Stimulated activated effector memory CD8-positive, alpha-beta T cell treated with anti-CD3 and anti-CD28 coated beads, Interleukin-12 subunit alpha, Interleukin-12 subunit beta, amount 100 ng/mL, for 72 hours (primary cell): Measurements from ENCODE around the gene BBS7.
A peak's percentile ranks its signal among the peaks of the same experiment; 100 is the strongest.

Source experiments
- ATAC-seq: fragments of 150-1000 bp; cut with Tn5 transposase; 2 replicates; pipeline ENCODE4 v1.10.0; 2021
- DNase-seq, 2 donors: peaks; one replicate each; pipeline ENCODE4 v3.0.0; 2021 to 2022; ENCODE audit warnings: low spot score in 2 of 2
- H3K27ac Mint-ChIP-seq: one replicate; pipeline ENCODE4 v1.8.0; 2022; ENCODE audit warnings: mild to moderate bottlenecking, mixed read lengths
- H3K36me3 Mint-ChIP-seq: one replicate; pipeline ENCODE4 v1.8.0; 2022; ENCODE audit warnings: mild to moderate bottlenecking, mixed read lengths
- H3K4me1 Mint-ChIP-seq: one replicate; pipeline ENCODE4 v1.8.0; 2022; ENCODE audit warnings: mixed read lengths
- H3K4me3 Mint-ChIP-seq: one replicate; pipeline ENCODE4 v1.8.0; 2022; ENCODE audit warnings: mild to moderate bottlenecking, mixed read lengths
- H3K9me3 Mint-ChIP-seq: one replicate; pipeline ENCODE4 v1.8.0; 2022; ENCODE audit warnings: mixed read lengths

BBS7 gene

DNA sequence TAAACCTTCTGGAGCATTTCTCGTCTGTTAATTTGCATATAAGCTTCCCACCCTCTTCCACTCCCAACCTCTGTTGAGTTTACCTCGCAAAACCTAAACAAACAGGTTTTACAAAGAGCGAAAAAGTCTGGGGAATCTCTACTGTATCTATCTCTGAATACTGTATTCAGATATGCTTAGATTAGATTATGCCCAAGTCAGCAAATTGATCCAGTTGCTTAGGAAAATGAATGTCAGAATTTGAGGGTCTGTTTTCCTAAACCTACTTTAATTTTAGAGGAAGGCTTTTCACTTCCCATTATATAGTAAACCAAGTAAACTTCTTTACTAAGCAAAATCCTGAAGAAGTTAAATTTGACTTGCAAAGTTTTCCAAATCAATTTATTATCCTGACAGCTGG, 53.3 kb downstream of the BBS7 start:
- ATAC-seq (no peak), DNase-seq (no peak)
- Mint-ChIP-seq H3K9me3 (no peaks in the 10 kb centered on the region), H3K27ac (no peak overlapping the region), H3K36me3 (peaks cover 100% of the 10 kb centered on the region), H3K4me3 (no peak overlapping the region), H3K4me1 (peaks cover 6% of the 10 kb centered on the region)

DNA sequence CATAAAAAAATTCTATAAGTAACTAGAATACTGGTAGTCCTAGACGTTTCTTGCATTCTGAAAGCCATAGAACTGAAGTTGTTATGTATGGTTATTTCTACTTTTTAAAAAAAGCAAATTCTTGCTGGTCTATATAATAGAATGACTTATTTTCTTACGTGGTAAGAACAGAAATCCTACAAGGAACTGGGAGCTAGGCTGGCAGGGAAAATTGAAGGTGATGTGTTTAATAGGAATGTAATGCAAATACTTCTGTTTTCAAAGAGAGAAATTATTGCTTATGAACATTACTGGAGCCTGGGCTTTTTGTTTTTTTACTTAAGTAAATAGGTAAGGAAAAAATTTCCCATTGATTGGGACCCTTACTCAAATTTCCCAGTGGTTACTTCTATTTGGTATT, 55.5 kb downstream of the BBS7 start:
- DNase-seq (no peak), ATAC-seq (no peak)
- H3K4me1 Mint-ChIP-seq = peaks cover 6% of the 10 kb centered on the region
- H3K4me3 Mint-ChIP-seq = no peak overlapping the region
- peaks cover 100% of the 10 kb centered on the region for H3K36me3 Mint-ChIP-seq
- no peaks in the 10 kb centered on the region for H3K9me3 Mint-ChIP-seq
- no peak overlapping the region for H3K27ac Mint-ChIP-seq

DNA sequence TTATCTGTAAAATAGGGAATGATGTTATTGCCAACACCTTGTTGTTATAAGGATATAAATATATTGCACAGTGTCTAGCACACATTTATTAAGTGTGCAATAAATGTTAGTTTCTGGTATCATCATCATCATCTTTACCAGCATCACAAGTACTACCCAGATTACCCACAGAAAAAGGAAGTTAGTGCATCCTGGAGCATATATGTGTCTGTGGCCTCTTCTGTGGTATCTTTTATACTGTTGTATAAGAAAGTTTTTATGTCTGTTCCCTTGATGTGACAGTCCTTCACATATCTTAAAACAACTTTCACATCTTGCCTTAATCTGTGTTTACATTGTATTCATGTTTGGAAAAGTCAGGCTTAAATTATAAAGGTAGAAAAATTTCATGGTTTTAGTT, 59.2 kb downstream of the BBS7 start:
- no peak for DNase-seq
- Mint-ChIP-seq H3K36me3 (peaks cover 100% of the 10 kb centered on the region), H3K9me3 (no peaks in the 10 kb centered on the region), H3K4me1 (peaks cover 11% of the 10 kb centered on the region), H3K4me3 (no peak overlapping the region), H3K27ac (no peak overlapping the region)
- ATAC-seq = peak; percentile 34

DNA sequence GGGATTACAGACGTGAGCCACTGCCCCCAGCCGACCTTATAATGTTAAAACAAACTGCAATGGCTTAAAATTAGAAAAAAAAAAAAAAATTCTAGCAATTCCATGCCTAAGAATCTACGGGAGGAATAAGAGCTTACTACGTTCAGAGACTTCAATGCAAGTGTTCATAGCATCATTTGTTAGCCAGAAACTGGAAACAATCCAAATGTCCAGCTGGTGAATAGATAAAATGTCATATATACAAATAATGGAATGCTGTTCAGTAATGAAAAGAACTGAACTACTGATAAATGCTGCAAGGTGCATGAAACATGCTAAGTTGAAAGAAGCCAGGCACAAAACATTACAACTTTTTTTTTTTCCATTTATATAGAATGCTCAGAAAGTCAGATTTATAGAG, 63.9 kb downstream of the BBS7 start:
- Mint-ChIP-seq H3K36me3 (peaks cover 100% of the 10 kb centered on the region), H3K27ac (no peak overlapping the region), H3K4me1 (peaks cover 27% of the 10 kb centered on the region), H3K4me3 (no peak overlapping the region), H3K9me3 (no peaks in the 10 kb centered on the region)
- no peak for ATAC-seq
- no peak for DNase-seq

DNA sequence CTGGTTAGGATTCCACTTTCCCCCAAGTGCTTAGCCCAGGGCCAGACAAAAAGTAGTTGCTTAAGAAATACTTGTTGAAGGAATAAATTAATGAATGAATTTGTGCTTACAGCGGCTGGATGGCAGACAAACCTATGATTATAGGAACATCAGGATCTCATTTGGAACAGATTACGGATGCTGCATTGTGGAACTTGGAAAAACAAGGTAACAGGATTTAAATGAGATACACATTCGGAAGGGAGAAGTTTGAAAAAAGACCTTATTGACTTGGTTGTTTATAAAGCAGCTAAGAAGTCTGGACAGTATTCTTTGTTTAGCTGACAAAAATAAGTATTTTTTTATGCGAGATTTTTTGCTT, 68.6 kb downstream of the BBS7 start:
- peaks cover 35% of the 10 kb centered on the region for H3K4me1 Mint-ChIP-seq
- no peak for DNase-seq
- H3K36me3 Mint-ChIP-seq = peaks cover 59% of the 10 kb centered on the region
- H3K4me3 Mint-ChIP-seq = peak overlapping the region; percentile 81
- H3K27ac Mint-ChIP-seq = peak overlapping the region; percentile 93
- H3K9me3 Mint-ChIP-seq = no peaks in the 10 kb centered on the region
- no peak for ATAC-seq

DNA sequence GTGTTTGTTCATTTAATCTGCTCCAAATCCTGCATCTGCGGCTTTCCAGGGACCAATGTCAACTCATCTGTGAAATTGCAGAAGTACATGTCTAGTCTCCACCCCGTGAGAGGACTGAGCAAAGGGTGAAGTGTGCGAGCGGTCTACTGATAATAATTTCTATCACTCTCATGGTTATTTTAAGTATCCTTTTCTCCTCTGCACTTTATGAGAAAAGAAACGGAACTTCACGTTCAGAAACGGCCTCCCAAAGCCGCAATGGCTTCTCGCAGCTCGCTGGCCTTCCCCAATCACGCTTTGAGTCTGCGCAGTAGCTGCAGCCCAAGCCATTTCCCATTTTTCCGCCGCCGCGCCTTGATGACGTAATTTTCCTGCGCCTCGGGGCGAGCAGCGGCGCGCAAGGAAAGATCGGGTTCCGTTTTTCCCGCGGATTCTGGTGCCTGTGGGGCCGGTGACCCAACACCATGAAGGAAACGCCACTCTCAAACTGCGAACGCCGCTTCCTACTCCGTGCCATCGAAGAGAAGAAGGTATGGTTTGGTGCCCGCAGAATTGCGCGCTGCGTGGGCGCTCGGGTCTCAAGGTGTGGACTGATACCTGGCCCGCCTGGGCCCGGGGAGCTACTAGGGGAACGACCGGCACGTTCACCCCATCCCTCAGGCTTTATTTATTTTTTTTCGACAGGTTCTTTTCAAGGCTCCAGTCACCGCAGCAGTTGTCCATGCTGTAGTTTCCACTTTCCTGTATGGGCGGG, 69.1 kb downstream of the BBS7 start, which contains the start of gene EXOSC9:
TSS of gene EXOSC9 (plus strand) at position 363 of the 754 bp plus-strand sequence. CDS start at position 465, 102 bp downstream.
- peaks cover 37% of the 10 kb centered on the region for H3K4me1 Mint-ChIP-seq
- H3K27ac Mint-ChIP-seq = peak within 1 kb of the TSS; percentile 93
- no peaks in the 10 kb centered on the region for H3K9me3 Mint-ChIP-seq
- ATAC-seq (peak; percentile 85), DNase-seq (peak; percentile 96 to 100)
- peak within 1 kb of the TSS; percentile 81 for H3K4me3 Mint-ChIP-seq
- H3K36me3 Mint-ChIP-seq = peaks cover 53% of the 10 kb centered on the region

DNA sequence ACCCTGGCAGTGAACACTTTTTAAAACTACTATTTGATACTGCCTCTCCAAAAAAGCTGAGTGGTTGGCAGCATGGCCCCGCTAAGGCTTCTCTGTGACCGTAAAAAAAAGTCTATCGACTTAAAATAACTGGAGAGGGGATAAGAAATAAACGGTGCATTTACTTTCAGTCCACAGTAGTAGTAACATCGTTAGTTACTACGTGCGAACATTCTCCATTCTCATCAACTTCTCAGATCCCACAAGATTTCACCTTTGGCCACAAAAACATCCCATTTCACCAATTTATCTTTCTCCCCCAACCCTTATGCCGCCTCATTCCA, 69.7 kb downstream of the BBS7 start:
- peak overlapping the region; percentile 81 for H3K4me3 Mint-ChIP-seq

DNA sequence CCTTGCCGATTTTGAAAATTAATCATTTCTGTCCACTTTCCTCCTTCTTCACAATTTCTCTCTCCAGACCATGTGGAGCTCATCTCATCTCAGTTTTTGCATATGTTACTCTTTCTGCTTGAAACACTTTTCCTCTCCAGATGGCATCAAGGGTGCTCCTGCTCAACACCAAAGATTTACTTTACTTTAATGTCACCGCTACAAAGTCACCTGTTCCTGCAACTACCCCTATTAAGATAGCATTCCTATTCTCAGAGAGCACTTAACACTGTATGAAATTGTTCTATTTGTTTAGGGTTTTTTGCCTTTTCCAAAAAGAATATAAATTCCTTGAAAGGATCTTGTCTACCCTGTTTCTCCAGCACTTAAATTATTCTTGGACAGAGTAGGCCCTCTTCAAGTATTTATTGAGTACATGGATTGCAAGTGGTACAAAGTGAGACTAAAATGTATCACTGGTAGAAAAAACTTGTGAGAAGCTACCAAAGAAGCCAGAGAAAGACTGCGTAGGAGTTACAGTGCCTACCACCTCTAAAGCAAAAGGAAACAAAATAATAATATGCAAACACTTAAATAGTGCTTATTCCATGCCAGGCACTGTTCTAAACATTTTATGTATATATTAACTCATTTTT, 70.3 kb downstream of the BBS7 start:
- peaks cover 43% of the 10 kb centered on the region for H3K4me1 Mint-ChIP-seq
- H3K36me3 Mint-ChIP-seq = peaks cover 42% of the 10 kb centered on the region
- H3K27ac Mint-ChIP-seq = peak overlapping the region; percentile 93
- DNase-seq (no peak), ATAC-seq (no peak)
- peak overlapping the region; percentile 81 for H3K4me3 Mint-ChIP-seq
- no peaks in the 10 kb centered on the region for H3K9me3 Mint-ChIP-seq

More for the DNA sequence above, 69.7 kb downstream of the BBS7 start:
- peaks cover 48% of the 10 kb centered on the region for H3K36me3 Mint-ChIP-seq
- DNase-seq (no peak), ATAC-seq (peak; percentile 47)
- H3K9me3 Mint-ChIP-seq = no peaks in the 10 kb centered on the region
- peaks cover 42% of the 10 kb centered on the region for H3K4me1 Mint-ChIP-seq
- peak overlapping the region; percentile 93 for H3K27ac Mint-ChIP-seq

DNA sequence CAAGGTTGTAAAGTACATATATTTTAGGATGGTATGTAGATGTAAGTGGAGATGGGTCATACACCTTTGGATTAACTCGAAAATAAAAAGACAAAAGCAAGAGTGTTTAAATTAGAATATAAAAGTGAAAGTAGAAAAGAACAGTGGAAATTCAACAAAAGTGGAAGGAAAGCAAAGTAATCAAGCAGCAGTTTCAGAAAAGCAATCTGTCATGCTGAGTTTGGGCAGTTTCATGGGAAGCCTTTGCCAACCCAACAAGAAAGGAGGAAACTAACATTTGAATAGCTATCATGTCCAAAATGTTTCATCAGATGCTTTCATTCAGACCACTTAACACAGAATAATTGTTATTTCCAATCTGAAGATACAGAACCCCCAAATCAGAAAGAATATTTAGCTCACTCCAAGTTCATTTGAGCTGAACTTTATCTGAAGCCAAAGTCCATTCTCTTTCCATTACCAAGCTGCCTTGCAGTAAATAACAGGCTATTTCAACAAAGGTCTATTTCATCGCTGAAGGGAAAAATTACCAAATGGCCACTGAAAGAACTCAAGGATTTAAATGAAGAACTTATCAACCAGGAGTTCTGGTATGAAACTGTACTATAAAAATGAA, 71.0 kb downstream of the BBS7 start:
- Mint-ChIP-seq H3K27ac (no peak overlapping the region), H3K4me1 (peaks cover 41% of the 10 kb centered on the region)
- no peak for DNase-seq

DNA sequence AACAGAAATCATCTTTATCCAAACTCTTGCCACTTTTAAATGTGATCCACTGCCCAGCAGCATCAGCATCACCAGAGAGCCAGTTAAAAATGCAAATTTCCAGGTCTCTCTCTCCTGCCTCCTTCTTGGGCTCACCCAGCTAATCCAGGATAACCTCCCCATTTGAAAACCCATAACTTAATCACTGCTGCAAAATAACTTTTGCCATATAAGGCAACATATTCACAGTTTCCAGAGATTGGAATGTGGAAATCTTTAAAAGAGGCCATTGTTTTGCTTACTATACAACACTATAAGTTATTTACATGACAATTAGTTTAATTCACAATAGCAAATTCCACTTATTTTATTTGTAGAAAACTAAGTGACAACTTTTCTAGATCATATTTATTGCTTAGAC, 74.0 kb downstream of the BBS7 start:
- DNase-seq = no peak
- H3K4me3 Mint-ChIP-seq = no peak overlapping the region
- peak overlapping the region; percentile 23 for H3K27ac Mint-ChIP-seq
- peaks cover 5% of the 10 kb centered on the region for H3K36me3 Mint-ChIP-seq
- H3K9me3 Mint-ChIP-seq = no peaks in the 10 kb centered on the region
- peaks cover 30% of the 10 kb centered on the region for H3K4me1 Mint-ChIP-seq
- no peak for ATAC-seq

More for the DNA sequence above, 71.0 kb downstream of the BBS7 start:
- no peak for ATAC-seq
- Mint-ChIP-seq H3K36me3 (peaks cover 35% of the 10 kb centered on the region), H3K9me3 (no peaks in the 10 kb centered on the region), H3K4me3 (no peak overlapping the region)

DNA sequence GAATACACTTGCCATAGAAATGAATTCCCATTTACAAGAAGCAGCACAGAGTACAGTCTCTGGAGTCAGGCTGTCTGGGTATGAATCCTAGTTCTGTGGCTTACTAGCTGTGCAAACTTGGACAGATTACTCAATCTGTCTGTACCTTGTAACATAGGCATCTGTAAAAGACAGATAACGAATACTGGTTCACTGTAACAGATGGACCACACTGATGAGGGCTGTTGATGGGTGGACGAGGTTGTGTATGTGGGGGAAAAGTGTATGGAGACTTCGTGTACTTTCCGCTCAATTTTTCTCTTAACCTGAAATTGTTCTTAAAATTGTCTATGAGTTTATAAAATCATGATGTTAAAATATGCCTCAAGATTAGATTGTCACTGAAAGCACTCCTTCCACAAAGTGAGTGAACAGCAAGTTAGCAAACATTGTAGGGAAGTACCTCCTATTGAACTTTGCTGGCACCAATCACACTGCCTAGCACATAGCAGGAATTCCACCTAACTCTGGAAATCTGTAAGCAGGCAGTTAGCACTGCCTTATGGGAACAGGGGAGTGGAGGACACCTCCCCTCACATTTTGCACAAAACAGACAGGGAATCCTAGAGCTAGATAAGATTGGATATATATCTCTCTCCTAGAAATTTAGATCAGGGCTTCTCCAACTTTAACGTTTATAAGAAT, 75.6 kb downstream of the BBS7 start:
- DNase-seq (no peak), ATAC-seq (no peak)
- no peaks in the 10 kb centered on the region for H3K36me3 Mint-ChIP-seq
- no peaks in the 10 kb centered on the region for H3K9me3 Mint-ChIP-seq
- peaks cover 18% of the 10 kb centered on the region for H3K4me1 Mint-ChIP-seq
- H3K27ac Mint-ChIP-seq = peak overlapping the region; percentile 0
- H3K4me3 Mint-ChIP-seq = no peak overlapping the region

DNA sequence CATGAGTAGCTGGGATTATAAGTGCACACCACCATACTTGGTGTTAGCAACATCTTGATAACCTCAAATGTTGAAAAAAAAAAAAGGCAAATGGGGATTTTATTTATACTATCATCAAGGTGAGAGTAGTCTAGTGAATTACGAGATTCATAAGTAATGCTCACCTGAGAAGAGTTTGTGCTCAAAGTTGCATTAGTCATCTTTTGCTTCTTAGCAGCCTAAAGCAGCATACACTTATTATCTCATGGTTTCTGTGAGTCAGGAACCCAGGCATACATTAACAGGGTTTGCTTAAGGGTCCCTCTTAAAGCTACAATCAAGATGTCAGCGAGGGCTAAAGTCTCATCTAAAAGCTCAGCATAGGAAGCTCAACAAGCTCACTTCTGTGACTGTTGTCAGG, 77.3 kb downstream of the BBS7 start:
- no peak for ATAC-seq
- Mint-ChIP-seq H3K4me1 (peaks cover 30% of the 10 kb centered on the region), H3K4me3 (no peak overlapping the region)

DNA sequence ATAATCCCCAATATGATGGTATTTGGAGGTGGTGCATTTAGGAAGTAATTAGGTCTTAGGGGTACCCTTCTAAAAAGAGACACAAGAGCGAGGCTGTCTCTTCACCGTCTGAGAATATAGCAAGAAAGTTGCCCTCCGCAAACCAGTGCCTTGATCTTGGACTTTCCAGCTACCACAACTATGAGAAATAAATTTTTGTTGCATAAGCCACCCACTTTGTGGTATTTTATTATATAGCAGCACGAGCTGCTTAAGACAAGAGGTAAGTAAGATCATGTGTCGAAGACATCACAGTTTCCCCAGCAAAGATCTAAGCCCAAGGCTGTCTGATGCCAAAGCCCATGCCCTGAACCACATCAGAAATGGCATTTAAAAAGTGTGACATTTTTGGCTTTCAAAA, 78.8 kb downstream of the BBS7 start:
- Mint-ChIP-seq H3K9me3 (no peaks in the 10 kb centered on the region), H3K4me1 (peaks cover 30% of the 10 kb centered on the region), H3K36me3 (no peaks in the 10 kb centered on the region), H3K27ac (no peak overlapping the region), H3K4me3 (no peak overlapping the region)
- ATAC-seq (no peak), DNase-seq (no peak)

More for the DNA sequence above, 77.3 kb downstream of the BBS7 start:
- H3K27ac Mint-ChIP-seq = no peak overlapping the region
- DNase-seq = no peak
- no peaks in the 10 kb centered on the region for H3K9me3 Mint-ChIP-seq
- H3K36me3 Mint-ChIP-seq = no peaks in the 10 kb centered on the region

DNA sequence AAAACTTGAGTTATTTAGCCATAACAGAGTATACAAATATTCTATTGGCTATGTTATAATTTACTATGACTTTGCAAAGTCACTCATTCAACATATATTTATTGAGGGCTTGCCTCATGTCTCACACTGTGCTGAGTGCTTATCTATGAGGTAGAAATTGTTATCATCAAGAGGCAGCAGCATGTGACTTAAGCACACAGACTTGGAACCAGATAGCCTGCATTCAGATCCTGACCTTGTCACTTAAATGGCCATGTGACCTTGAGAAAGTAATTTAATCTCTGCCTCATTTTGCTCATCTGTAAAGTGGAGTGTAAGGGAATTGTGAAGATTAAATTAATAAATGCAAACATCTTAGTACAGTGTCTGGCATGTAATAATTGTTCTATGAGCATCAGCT, 79.3 kb downstream of the BBS7 start:
- no peak for ATAC-seq

DNA sequence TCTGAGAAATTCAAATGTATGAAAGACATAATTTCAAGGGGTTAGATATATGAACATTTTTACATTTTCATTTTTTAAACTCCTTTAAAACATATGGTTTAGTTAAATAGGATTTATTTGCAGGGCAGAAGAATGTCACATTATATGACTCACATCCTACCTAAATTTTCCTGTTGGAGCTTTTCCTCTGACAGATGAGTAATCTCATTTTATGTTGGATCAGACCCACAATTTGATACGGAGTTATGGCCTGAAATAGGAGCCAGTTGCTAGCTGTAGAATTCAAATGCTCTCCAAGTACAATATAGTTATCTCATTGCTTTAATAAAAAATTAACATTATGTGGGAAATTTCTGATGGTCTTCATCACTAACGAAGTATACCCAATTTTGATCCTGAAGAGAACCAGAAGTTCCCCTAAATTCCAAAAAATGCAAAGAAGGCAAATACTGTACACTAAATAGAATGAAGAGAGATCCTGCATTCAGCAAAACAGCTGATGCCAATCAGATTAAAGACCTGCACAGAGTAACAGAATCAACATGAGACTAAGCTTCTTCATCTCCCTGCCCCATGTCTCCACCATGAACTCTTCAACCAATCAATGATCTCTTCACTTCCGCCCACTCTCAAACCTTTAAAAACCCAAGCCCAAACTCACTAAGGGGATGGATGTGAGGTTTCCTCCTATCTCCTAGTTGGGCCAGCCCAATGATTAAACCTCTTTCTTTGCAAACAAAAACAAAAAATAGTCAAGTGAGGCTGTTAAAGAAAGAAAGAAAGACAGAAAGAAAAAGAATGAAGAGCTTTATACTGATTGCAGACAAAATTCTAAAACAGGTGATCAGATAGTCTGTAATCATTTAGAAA, 80.1 kb downstream of the BBS7 start:
- DNase-seq (no peak), ATAC-seq (no peak)
- no peaks in the 10 kb centered on the region for H3K36me3 Mint-ChIP-seq

More for the DNA sequence above, 79.3 kb downstream of the BBS7 start:
- no peaks in the 10 kb centered on the region for H3K36me3 Mint-ChIP-seq
- peaks cover 26% of the 10 kb centered on the region for H3K4me1 Mint-ChIP-seq
- no peak overlapping the region for H3K4me3 Mint-ChIP-seq
- no peak for DNase-seq
- H3K9me3 Mint-ChIP-seq = no peaks in the 10 kb centered on the region
- H3K27ac Mint-ChIP-seq = no peak overlapping the region

More for the DNA sequence above, 80.1 kb downstream of the BBS7 start:
- no peaks in the 10 kb centered on the region for H3K9me3 Mint-ChIP-seq
- H3K4me1 Mint-ChIP-seq = peaks cover 19% of the 10 kb centered on the region
- no peak overlapping the region for H3K27ac Mint-ChIP-seq
- H3K4me3 Mint-ChIP-seq = no peak overlapping the region
